ENCODE measurements around the gene MAN1A1. TPM values are rescaled to one million over a fixed set of nuclear protein-coding genes. Genes with fewer than 3 reads are reported as not detected.
A peak's percentile ranks its signal among the peaks of the same experiment; 100 is the strongest.

The MAN1A1 gene
- polyA plus RNA-seq (2011; rRNA removed), result 18.7 and 27.5 TPM in 2 replicates
- polyA minus RNA-seq (2011; rRNA and poly(A)+ RNA removed), result 6.0 and 9.7 TPM in 2 replicates

DNA sequence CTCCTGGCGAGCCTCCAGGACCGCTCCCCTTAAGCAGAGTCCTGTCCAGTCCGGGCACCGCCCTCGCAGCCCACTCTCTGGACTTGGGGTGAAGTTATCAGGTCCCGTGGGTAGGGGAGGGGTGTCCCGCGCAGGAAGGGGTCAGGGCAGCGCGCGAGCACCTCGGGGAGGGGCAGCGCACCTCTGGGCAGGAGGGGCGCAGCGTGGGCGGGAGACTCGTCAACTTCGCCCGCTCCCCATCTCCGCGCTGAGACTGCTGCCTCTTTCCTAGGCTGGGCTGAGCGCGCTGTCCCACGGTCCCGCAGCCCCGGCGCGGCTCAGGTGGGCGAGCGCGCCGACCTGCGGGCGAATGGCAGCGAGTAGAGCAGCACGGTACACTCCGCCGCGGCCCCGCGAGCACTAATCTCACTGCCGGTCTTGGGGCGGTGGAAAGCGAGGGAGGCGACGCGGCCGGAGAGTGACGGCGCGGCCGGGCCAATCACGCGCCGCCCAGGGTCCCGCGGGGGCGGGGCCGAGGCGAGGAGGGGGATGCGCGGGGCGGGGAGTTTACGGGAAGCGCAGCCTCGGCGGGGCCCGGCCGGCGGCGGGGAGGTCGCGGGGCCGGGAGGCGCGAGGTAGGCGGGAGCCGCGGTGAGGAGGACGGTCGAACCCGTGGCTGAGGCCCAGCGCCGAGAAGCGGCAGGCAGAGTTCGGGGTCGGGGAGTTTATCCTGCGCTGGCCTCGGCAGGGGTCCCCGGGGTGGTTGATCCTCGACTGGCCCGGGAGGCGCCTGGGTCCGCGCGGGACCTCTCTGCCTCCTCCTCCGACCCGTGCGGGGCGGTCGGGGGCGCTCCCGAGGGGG, at the start of gene MAN1A1:
TSS of gene MAN1A1 (minus strand) at position 401 of the 841 bp plus-strand sequence. CDS start 696 bp downstream, outside the sequence.
- POLR2A ChIA-PET, result interaction anchor here (1.2 kb wide), 1 partner anchor 89 kb away, joined by 3 read pairs; no protein-coding TSS in a partner anchor
- peak; percentile 15 for DNase-seq (ENCODE audit: low read depth, low spot score)
- Histone ChIP-seq H3K4me3 (ENCODE audit: low read depth, low read length) (peak within 1 kb of the TSS; percentile 86), H3K27me3 (ENCODE audit: control insufficient read depth, insufficient read depth, low read length) (no peaks in the 10 kb centered on the region), H3K9me3 (ENCODE audit: control insufficient read depth, insufficient read depth, low read length) (no peaks in the 10 kb centered on the region; the same call in 1 of the 2 replicates), H3K27ac (ENCODE audit: low read depth, low read length) (peak within 1 kb of the TSS; percentile 25)
- CTCF ChIA-PET, result interaction anchor here (0.8 to 2.3 kb wide), 7 partner anchors 11 to 393 kb away, joined by 3 to 33 read pairs (median 5); no protein-coding TSS in a partner anchor
- TF ChIP-seq, protein P1, sequence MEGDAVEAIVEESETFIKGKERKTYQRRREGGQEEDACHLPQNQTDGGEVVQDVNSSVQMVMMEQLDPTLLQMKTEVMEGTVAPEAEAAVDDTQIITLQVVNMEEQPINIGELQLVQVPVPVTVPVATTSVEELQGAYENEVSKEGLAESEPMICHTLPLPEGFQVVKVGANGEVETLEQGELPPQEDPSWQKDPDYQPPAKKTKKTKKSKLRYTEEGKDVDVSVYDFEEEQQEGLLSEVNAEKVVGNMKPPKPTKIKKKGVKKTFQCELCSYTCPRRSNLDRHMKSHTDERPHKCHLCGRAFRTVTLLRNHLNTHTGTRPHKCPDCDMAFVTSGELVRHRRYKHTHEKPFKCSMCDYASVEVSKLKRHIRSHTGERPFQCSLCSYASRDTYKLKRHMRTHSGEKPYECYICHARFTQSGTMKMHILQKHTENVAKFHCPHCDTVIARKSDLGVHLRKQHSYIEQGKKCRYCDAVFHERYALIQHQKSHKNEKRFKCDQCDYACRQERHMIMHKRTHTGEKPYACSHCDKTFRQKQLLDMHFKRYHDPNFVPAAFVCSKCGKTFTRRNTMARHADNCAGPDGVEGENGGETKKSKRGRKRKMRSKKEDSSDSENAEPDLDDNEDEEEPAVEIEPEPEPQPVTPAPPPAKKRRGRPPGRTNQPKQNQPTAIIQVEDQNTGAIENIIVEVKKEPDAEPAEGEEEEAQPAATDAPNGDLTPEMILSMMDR (IDR thresholded peaks at IDR 0.05; ENCODE audit: low read depth, low read length), result no peak

DNA sequence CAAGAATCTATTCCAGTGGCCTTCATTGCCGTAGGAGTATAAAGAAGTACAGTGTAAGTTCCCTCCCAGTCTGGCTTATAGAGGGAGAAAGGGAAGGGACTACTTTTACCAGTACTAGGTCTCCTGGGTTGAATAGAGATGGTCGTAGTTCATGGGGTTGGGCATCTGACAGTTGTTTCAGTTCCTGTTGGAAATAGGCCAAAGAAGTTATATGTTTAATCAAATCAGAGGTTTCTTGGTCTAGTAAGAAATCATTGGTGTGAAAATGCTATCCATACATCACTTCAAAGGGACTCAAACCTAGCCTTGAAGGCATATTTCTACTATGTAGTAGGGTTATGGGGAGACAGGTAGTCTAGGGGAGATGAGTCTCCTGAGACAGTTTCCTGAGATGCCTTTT, 45.6 kb upstream of the MAN1A1 start:
- Histone ChIP-seq H3K27me3 (ENCODE audit: control insufficient read depth, insufficient read depth, low read length) (no peaks in the 10 kb centered on the region), H3K9me3 (ENCODE audit: control insufficient read depth, insufficient read depth, low read length) (no peaks in the 10 kb centered on the region), H3K27ac (ENCODE audit: low read depth, low read length) (no peak overlapping the region), H3K4me3 (ENCODE audit: low read depth, low read length) (no peak overlapping the region)
- POLR2A ChIA-PET, result no interaction called here
- DNase-seq (ENCODE audit: low read depth, low spot score), result no peak
- TF ChIP-seq, protein P1 (IDR thresholded peaks at IDR 0.05; ENCODE audit: low read depth, low read length), result no peak
- CTCF ChIA-PET, result no interaction called here

DNA sequence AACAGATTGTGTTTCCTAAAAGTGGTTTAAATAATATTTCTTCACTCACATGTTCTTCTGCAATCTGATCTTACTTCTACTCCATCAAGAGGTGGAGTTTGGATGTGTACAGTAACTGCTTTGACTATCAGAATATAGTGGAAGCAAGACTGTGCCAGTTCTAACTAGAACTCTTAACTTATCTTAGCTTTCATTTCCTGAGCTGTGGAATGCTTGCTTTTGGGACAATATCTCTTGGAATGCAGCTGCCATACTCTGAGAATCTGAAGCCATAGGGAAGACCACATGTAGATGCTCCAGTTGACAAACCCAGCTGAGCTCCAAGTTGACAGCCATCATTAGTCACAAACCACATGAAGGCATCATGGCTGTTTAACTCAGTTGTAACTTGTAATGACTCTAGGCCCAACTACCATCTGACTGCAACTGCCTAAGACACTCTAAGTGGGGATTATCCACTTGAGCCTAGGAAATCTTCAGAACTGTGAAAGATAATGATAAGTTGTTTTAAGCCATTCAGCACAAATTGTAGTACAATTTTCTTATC, 40.8 kb upstream of the MAN1A1 start:
- H3K9me3 ChIP-seq (ENCODE audit: control insufficient read depth, insufficient read depth, low read length), result no peaks in the 10 kb centered on the region
- no peak overlapping the region for H3K27ac ChIP-seq (ENCODE audit: low read depth, low read length)
- ChIA-PET CTCF (no interaction called here), POLR2A (no interaction called here)
- DNase-seq (ENCODE audit: low read depth, low spot score), result no peak
- no peak overlapping the region for H3K4me3 ChIP-seq (ENCODE audit: low read depth, low read length)
- H3K27me3 ChIP-seq (ENCODE audit: control insufficient read depth, insufficient read depth, low read length), result no peaks in the 10 kb centered on the region
- TF ChIP-seq, protein P1 (IDR thresholded peaks at IDR 0.05; ENCODE audit: low read depth, low read length), result no peak

DNA sequence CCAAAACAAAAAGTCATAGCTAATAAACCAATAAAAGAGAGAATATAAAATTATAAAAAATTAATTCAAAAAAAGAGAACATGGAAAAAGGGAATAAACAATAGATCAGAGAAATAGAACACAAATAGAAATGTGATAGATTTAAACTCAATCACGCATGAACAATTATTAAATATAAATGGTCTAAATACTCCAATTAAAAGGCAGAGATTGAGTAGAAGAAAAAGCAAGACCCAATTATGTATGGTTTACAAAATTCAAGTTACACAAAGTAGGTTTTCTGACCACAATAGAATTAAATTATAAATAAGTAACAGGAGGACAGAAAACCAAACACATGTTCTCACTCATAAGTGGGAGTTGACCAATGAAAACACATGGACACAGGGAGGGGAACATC, 36.4 kb upstream of the MAN1A1 start:
- TF ChIP-seq, protein P1 (IDR thresholded peaks at IDR 0.05; ENCODE audit: low read depth, low read length), result no peak
- H3K27me3 ChIP-seq (ENCODE audit: control insufficient read depth, insufficient read depth, low read length), result no peaks in the 10 kb centered on the region
- ChIA-PET POLR2A (no interaction called here), CTCF (no interaction called here)
- no peak for DNase-seq (ENCODE audit: low read depth, low spot score)
- no peak overlapping the region for H3K4me3 ChIP-seq (ENCODE audit: low read depth, low read length)
- no peaks in the 10 kb centered on the region for H3K9me3 ChIP-seq (ENCODE audit: control insufficient read depth, insufficient read depth, low read length)
- no peak overlapping the region for H3K27ac ChIP-seq (ENCODE audit: low read depth, low read length)

DNA sequence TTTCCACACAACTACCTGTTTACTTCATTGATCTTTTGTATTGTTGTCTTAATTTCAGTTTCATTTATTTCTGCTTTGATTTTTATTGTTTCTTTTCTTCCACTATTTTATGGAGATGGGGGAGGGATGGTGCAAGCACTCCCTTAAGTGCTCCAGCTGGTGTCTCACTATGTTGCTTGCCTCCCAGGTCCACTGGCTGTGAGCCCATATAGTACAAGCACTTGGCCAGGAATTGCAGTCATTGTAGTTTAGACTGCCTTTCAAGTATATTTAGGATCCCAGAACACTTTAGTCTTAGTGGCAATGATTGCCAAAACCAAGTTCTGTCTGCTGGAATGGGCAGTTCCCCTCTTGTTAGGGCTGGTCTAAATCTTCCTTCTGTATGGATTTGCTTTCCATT, 34.9 kb upstream of the MAN1A1 start:
- Histone ChIP-seq H3K27ac (ENCODE audit: low read depth, low read length) (no peak overlapping the region), H3K4me3 (ENCODE audit: low read depth, low read length) (no peak overlapping the region), H3K9me3 (ENCODE audit: control insufficient read depth, insufficient read depth, low read length) (no peaks in the 10 kb centered on the region), H3K27me3 (ENCODE audit: control insufficient read depth, insufficient read depth, low read length) (no peaks in the 10 kb centered on the region)
- ChIA-PET CTCF (no interaction called here), POLR2A (no interaction called here)
- DNase-seq (ENCODE audit: low read depth, low spot score), result no peak
- TF ChIP-seq, protein P1 (IDR thresholded peaks at IDR 0.05; ENCODE audit: low read depth, low read length), result no peak
